Ectodermal cell (in vitro differentiated cells): ENCODE data around the gene TTLL11.
"Not testable (repeated sequence)": the region's sequence is repeated elsewhere in the genome, so short reads cannot be mapped to it uniquely, and the experiment has no call there.

Experiments used
- H3K27ac ChIP-seq: 2 replicates; pipeline ENCODE4 v1.7.0; 2013; ENCODE audit warnings: mild to moderate bottlenecking, low read depth, low read length; ENCODE audit not compliant: insufficient read depth, poor library complexity, severe bottlenecking
- H3K27me3 ChIP-seq: 2 replicates; pipeline ENCODE4 v1.7.0; 2013; ENCODE audit warnings: mild to moderate bottlenecking, low read length; ENCODE audit not compliant: insufficient read depth, control insufficient read depth, poor library complexity, severe bottlenecking
- H3K36me3 ChIP-seq: one replicate; pipeline ENCODE4 v1.7.0; 2013; ENCODE audit warnings: low read length; ENCODE audit not compliant: control insufficient read depth, insufficient read depth
- H3K4me1 ChIP-seq: one replicate; pipeline ENCODE4 v1.7.0; 2013; ENCODE audit warnings: low read length; ENCODE audit not compliant: control insufficient read depth, insufficient read depth
- H3K4me3 ChIP-seq: 2 replicates; pipeline ENCODE4 v1.7.0; 2013; ENCODE audit warnings: low read depth, low read length, control low read depth; ENCODE audit not compliant: insufficient read depth
- H3K9me3 ChIP-seq: 2 replicates; pipeline ENCODE4 v1.7.0; 2013; ENCODE audit warnings: mild to moderate bottlenecking, low read length, moderate library complexity; ENCODE audit not compliant: control insufficient read depth
- WGBS, 2 experiments: methylation state at CpG; one replicate each; pipeline ENCODE4 v1.1.7; 2013; ENCODE audit warnings: missing lambda C conversion rate in 2 of 2; 5-methylcytosine and 5-hydroxymethylcytosine counted together

TTLL11 gene

GRCh38 chr9:122080986-122081385, 12.1 kb downstream of the TTLL11 start:
- H3K36me3 ChIP-seq: no peaks in the 10 kb centered on the region
- H3K27me3 ChIP-seq: no peaks in the 10 kb centered on the region
- H3K27ac ChIP-seq: no peak overlapping the region
- no peaks in the 10 kb centered on the region for H3K4me1 ChIP-seq
- WGBS, 2 experiments: 91 to 92% methylated on average over 3 to 4 of the region's 5 CpGs
- H3K4me3 ChIP-seq: no peak overlapping the region
- peaks cover 4% of the 10 kb centered on the region for H3K9me3 ChIP-seq

GRCh38 chr9:122078557-122078956, 14.6 kb downstream of the TTLL11 start:
- Histone ChIP-seq H3K9me3 (peaks cover 4% of the 10 kb centered on the region), H3K36me3 (no peaks in the 10 kb centered on the region), H3K4me3 (no peak overlapping the region), H3K27ac (no peak overlapping the region), H3K4me1 (no peaks in the 10 kb centered on the region), H3K27me3 (no peaks in the 10 kb centered on the region)
- WGBS, 2 experiments: 93 to 100% methylated on average over 1 of the region's 1 CpG

- Histone ChIP-seq H3K36me3 (no peaks in the 10 kb centered on the region), H3K4me1 (no peaks in the 10 kb centered on the region), H3K9me3 (peaks cover 4% of the 10 kb centered on the region), H3K27ac (no peak overlapping the region), H3K4me3 (no peak overlapping the region), H3K27me3 (no peaks in the 10 kb centered on the region)
- 96 to 100% methylated on average over 2 to 3 of the region's 3 CpGs for WGBS, 2 experiments
Measured at GRCh38 chr9:122076773-122077172, 16.3 kb downstream of the TTLL11 start.

- H3K27me3 ChIP-seq: no peaks in the 10 kb centered on the region
- no peak overlapping the region for H3K4me3 ChIP-seq
- 87 to 92% methylated on average over 4 of the region's 4 CpGs for WGBS, 2 experiments
Measured at GRCh38 chr9:122076117-122076516, 17.0 kb downstream of the TTLL11 start.

GRCh38 chr9:122075135-122076030, 17.7 kb downstream of the TTLL11 start:
- H3K27me3 ChIP-seq: no peaks in the 10 kb centered on the region
- peaks cover 12% of the 10 kb centered on the region for H3K4me1 ChIP-seq
- WGBS, 2 experiments: 83 to 98% methylated on average over 2 to 5 of the region's 5 CpGs
- H3K9me3 ChIP-seq: peaks cover 4% of the 10 kb centered on the region
- H3K27ac ChIP-seq: no peak overlapping the region
- H3K4me3 ChIP-seq: no peak overlapping the region
- H3K36me3 ChIP-seq: no peaks in the 10 kb centered on the region

More at GRCh38 chr9:122076117-122076516, 17.0 kb downstream of the TTLL11 start:
- H3K4me1 ChIP-seq: peaks cover 6% of the 10 kb centered on the region
- H3K27ac ChIP-seq: no peak overlapping the region
- no peaks in the 10 kb centered on the region for H3K36me3 ChIP-seq
- peaks cover 4% of the 10 kb centered on the region for H3K9me3 ChIP-seq

GRCh38 chr9:122071715-122072114, 21.4 kb downstream of the TTLL11 start:
- 90 to 97% methylated on average over 3 of the region's 3 CpGs for WGBS, 2 experiments
- H3K36me3 ChIP-seq: no peaks in the 10 kb centered on the region
- H3K4me1 ChIP-seq: peaks cover 13% of the 10 kb centered on the region
- no peaks in the 10 kb centered on the region for H3K27me3 ChIP-seq
- H3K9me3 ChIP-seq: no peaks in the 10 kb centered on the region
- no peak overlapping the region for H3K4me3 ChIP-seq
- no peak overlapping the region for H3K27ac ChIP-seq

GRCh38 chr9:122070728-122071515, 22.2 kb downstream of the TTLL11 start:
- Histone ChIP-seq H3K27ac (no peak overlapping the region), H3K9me3 (no peaks in the 10 kb centered on the region), H3K36me3 (no peaks in the 10 kb centered on the region), H3K4me1 (peaks cover 13% of the 10 kb centered on the region), H3K4me3 (no peak overlapping the region), H3K27me3 (no peaks in the 10 kb centered on the region)
- 76 to 79% methylated on average over 15 of the region's 15 CpGs for WGBS, 2 experiments

- not testable (repeated sequence) for H3K27me3 ChIP-seq, H3K36me3 ChIP-seq, H3K4me3 ChIP-seq, H3K9me3 ChIP-seq, H3K27ac ChIP-seq
- H3K4me1 ChIP-seq: peaks cover 13% of the 10 kb centered on the region
- 89 to 94% methylated on average over 1 of the region's 1 CpG for WGBS, 2 experiments
Measured at GRCh38 chr9:122066680-122067079, 26.4 kb downstream of the TTLL11 start.

GRCh38 chr9:122065923-122066629, 27.0 kb downstream of the TTLL11 start:
- Histone ChIP-seq H3K9me3 (no peaks in the 10 kb centered on the region), H3K27me3 (no peaks in the 10 kb centered on the region), H3K27ac (no peak overlapping the region), H3K4me1 (peaks cover 7% of the 10 kb centered on the region), H3K36me3 (no peaks in the 10 kb centered on the region), H3K4me3 (no peak overlapping the region)
- 70 to 74% methylated on average over 2 of the region's 2 CpGs for WGBS, 2 experiments

- 85 to 88% methylated on average over 4 of the region's 4 CpGs for WGBS, 2 experiments
- H3K36me3 ChIP-seq: no peaks in the 10 kb centered on the region
- H3K27ac ChIP-seq: no peak overlapping the region
- H3K9me3 ChIP-seq: no peaks in the 10 kb centered on the region
- no peak overlapping the region for H3K4me3 ChIP-seq
- H3K27me3 ChIP-seq: no peaks in the 10 kb centered on the region
- no peaks in the 10 kb centered on the region for H3K4me1 ChIP-seq
Measured at GRCh38 chr9:122060481-122060880, 32.6 kb downstream of the TTLL11 start.
